ENCODE data around the gene IFIT5.

GRCh38 chr10:89373916-89374711 lies 40.3 kb upstream of the IFIT5 start:
- no peak for TF ChIP-seq CTCF (conservative IDR thresholded peaks at IDR 0.05; ENCODE audit: low read length)
- no peak for TF ChIP-seq EZH2phosphoT487 (IDR thresholded peaks at IDR 0.05; ENCODE audit: borderline replicate concordance, low read depth, low read length)
